Measurements from ENCODE around the gene CASQ2.

CASQ2 gene

GRCh38 chr1:115666702-115667101 lies 101.8 kb downstream of the CASQ2 start:
- no peak overlapping the region for H3K4me3 ChIP-seq (ENCODE audit: low read length)
- DNase-seq, result no peak

GRCh38 chr1:115666206-115666605 lies 102.3 kb downstream of the CASQ2 start:
- no peak for DNase-seq
- H3K36me3 ChIP-seq (replicated peaks; ENCODE audit: insufficient read depth, low read length), result no peaks in the 10 kb centered on the region
- H3K9me2 ChIP-seq (replicated peaks; ENCODE audit: insufficient read depth, low read length), result no peaks in the 10 kb centered on the region
- no peaks in the 10 kb centered on the region for H3K79me2 ChIP-seq (ENCODE audit: low read length)
- no peak overlapping the region for H3K4me2 ChIP-seq (ENCODE audit: low read depth, low read length)
- H2AFZ ChIP-seq (ENCODE audit: low read length), result no peak overlapping the region
- 0 out of 2 replicates have a peak, but pooled peaks cover 3% of the 10 kb centered on the region for H3K4me1 ChIP-seq (ENCODE audit: low read length)
- no peaks in the 10 kb centered on the region for H4K20me1 ChIP-seq (ENCODE audit: insufficient read depth, low read length)
- TF ChIP-seq EZH2phosphoT487 (IDR thresholded peaks at IDR 0.05; ENCODE audit: low read length) (no peak), EZH2 (optimal IDR thresholded peaks at IDR 0.05; ENCODE audit: low read depth, low read length) (no peak)
- H3K4me3 ChIP-seq (ENCODE audit: low read length), result no peak overlapping the region
- H3K27ac ChIP-seq (ENCODE audit: low read length), result no peak overlapping the region
- no peaks in the 10 kb centered on the region for H3K27me3 ChIP-seq (replicated peaks; ENCODE audit: insufficient read depth, low read length)
- H3K9ac ChIP-seq (ENCODE audit: low read length), result no peak overlapping the region
- H3F3A ChIP-seq (ENCODE audit: insufficient read depth, low read length), result no peaks in the 10 kb centered on the region
- no peaks in the 10 kb centered on the region for H3K9me3 ChIP-seq (replicated peaks; ENCODE audit: insufficient read depth, low read length)

More at GRCh38 chr1:115666702-115667101, 101.8 kb downstream of the CASQ2 start:
- H3K4me2 ChIP-seq (ENCODE audit: low read depth, low read length), result no peak overlapping the region
- no peaks in the 10 kb centered on the region for H3F3A ChIP-seq (ENCODE audit: insufficient read depth, low read length)
- 0 out of 2 replicates have a peak, but pooled peaks cover 3% of the 10 kb centered on the region for H3K4me1 ChIP-seq (ENCODE audit: low read length)
- H2AFZ ChIP-seq (ENCODE audit: low read length), result no peak overlapping the region
- no peak overlapping the region for H3K27ac ChIP-seq (ENCODE audit: low read length)
- no peaks in the 10 kb centered on the region for H3K9me3 ChIP-seq (replicated peaks; ENCODE audit: insufficient read depth, low read length)
- no peaks in the 10 kb centered on the region for H3K27me3 ChIP-seq (replicated peaks; ENCODE audit: insufficient read depth, low read length)
- TF ChIP-seq EZH2phosphoT487 (IDR thresholded peaks at IDR 0.05; ENCODE audit: low read length) (no peak), EZH2 (optimal IDR thresholded peaks at IDR 0.05; ENCODE audit: low read depth, low read length) (no peak), CTCF (IDR thresholded peaks at IDR 0.05; ENCODE audit: low read length) (no peak)
- H3K79me2 ChIP-seq (ENCODE audit: low read length), result no peaks in the 10 kb centered on the region
- no peaks in the 10 kb centered on the region for H3K36me3 ChIP-seq (replicated peaks; ENCODE audit: insufficient read depth, low read length)
- no peak overlapping the region for H3K9ac ChIP-seq (ENCODE audit: low read length)
- H4K20me1 ChIP-seq (ENCODE audit: insufficient read depth, low read length), result no peaks in the 10 kb centered on the region
- H3K9me2 ChIP-seq (replicated peaks; ENCODE audit: insufficient read depth, low read length), result no peaks in the 10 kb centered on the region

- no peak overlapping the region for H2AFZ ChIP-seq (ENCODE audit: low read length)
- H3F3A ChIP-seq (ENCODE audit: insufficient read depth, low read length), result no peaks in the 10 kb centered on the region
- no peak for TF ChIP-seq CTCF (IDR thresholded peaks at IDR 0.05; ENCODE audit: low read length)
- no peak overlapping the region for H3K27ac ChIP-seq (ENCODE audit: low read length)
- no peak overlapping the region for H3K4me2 ChIP-seq (ENCODE audit: low read depth, low read length)
- no peaks in the 10 kb centered on the region for H4K20me1 ChIP-seq (ENCODE audit: insufficient read depth, low read length)
- 0 out of 2 replicates have a peak, but pooled peaks cover 3% of the 10 kb centered on the region for H3K4me1 ChIP-seq (ENCODE audit: low read length)
- H3K9ac ChIP-seq (ENCODE audit: low read length), result no peak overlapping the region
- no peak for DNase-seq
- no peak overlapping the region for H3K4me3 ChIP-seq (ENCODE audit: low read length)
- no peaks in the 10 kb centered on the region for H3K9me2 ChIP-seq (replicated peaks; ENCODE audit: insufficient read depth, low read length)
- no peaks in the 10 kb centered on the region for H3K79me2 ChIP-seq (ENCODE audit: low read length)
- no peaks in the 10 kb centered on the region for H3K36me3 ChIP-seq (replicated peaks; ENCODE audit: insufficient read depth, low read length)
- H3K9me3 ChIP-seq (replicated peaks; ENCODE audit: insufficient read depth, low read length), result no peaks in the 10 kb centered on the region
- no peaks in the 10 kb centered on the region for H3K27me3 ChIP-seq (replicated peaks; ENCODE audit: insufficient read depth, low read length)
Measured at GRCh38 chr1:115665319-115666096, 103.0 kb downstream of the CASQ2 start.

GRCh38 chr1:115661157-115661556 lies 107.4 kb downstream of the CASQ2 start:
- H3K9me3 ChIP-seq (replicated peaks; ENCODE audit: insufficient read depth, low read length), result no peaks in the 10 kb centered on the region
- no peaks in the 10 kb centered on the region for H3F3A ChIP-seq (ENCODE audit: insufficient read depth, low read length)
- H3K27me3 ChIP-seq (replicated peaks; ENCODE audit: insufficient read depth, low read length), result no peaks in the 10 kb centered on the region
- no peak overlapping the region for H3K4me3 ChIP-seq (ENCODE audit: low read length)
- H3K4me2 ChIP-seq (ENCODE audit: low read depth, low read length), result no peak overlapping the region
- DNase-seq, result no peak
- no peaks in the 10 kb centered on the region for H3K4me1 ChIP-seq (ENCODE audit: low read length)
- no peak overlapping the region for H3K9ac ChIP-seq (ENCODE audit: low read length)
- TF ChIP-seq CTCF (IDR thresholded peaks at IDR 0.05; ENCODE audit: low read length), result no peak
- TF ChIP-seq EZH2 (optimal IDR thresholded peaks at IDR 0.05; ENCODE audit: low read depth, low read length), result no peak
- no peak for TF ChIP-seq EZH2phosphoT487 (IDR thresholded peaks at IDR 0.05; ENCODE audit: low read length)
- H4K20me1 ChIP-seq (ENCODE audit: insufficient read depth, low read length), result no peaks in the 10 kb centered on the region
- H3K9me2 ChIP-seq (replicated peaks; ENCODE audit: insufficient read depth, low read length), result no peaks in the 10 kb centered on the region
- no peak overlapping the region for H2AFZ ChIP-seq (ENCODE audit: low read length)
- H3K36me3 ChIP-seq (replicated peaks; ENCODE audit: insufficient read depth, low read length), result no peaks in the 10 kb centered on the region
- no peak overlapping the region for H3K27ac ChIP-seq (ENCODE audit: low read length)
- H3K79me2 ChIP-seq (ENCODE audit: low read length), result no peaks in the 10 kb centered on the region

All from MM.1S (cell line).